HL-60 (cell line): ENCODE results near the gene OSBPL5.

Source experiments
- GABPA ChIP-seq: IDR thresholded peaks from 2 replicates; pipeline ENCODE4 v1.6.1; 2012; ENCODE audit warnings: low read depth
- POLR2AphosphoS5 ChIP-seq: IDR thresholded peaks from 2 replicates; pipeline ENCODE4 v1.6.1; 2012; ENCODE audit warnings: low read depth
- SPI1 ChIP-seq: IDR thresholded peaks from 2 replicates; pipeline ENCODE4 v1.6.1; 2012; ENCODE audit warnings: low read depth, mild to moderate bottlenecking, borderline replicate concordance
- TF ChIP-seq, protein P1 (sequence below): IDR thresholded peaks from one replicate; pipeline ENCODE4 v1.5.1; 2011; ENCODE audit warnings: low read length, control low read depth, inconsistent platforms; ENCODE audit not compliant: insufficient read depth
- TF ChIP-seq, protein P2 (sequence below): IDR thresholded peaks from 2 replicates; pipeline ENCODE4 v1.6.1; 2012; ENCODE audit warnings: low read depth; ENCODE audit not compliant: insufficient replicate concordance

DNA sequence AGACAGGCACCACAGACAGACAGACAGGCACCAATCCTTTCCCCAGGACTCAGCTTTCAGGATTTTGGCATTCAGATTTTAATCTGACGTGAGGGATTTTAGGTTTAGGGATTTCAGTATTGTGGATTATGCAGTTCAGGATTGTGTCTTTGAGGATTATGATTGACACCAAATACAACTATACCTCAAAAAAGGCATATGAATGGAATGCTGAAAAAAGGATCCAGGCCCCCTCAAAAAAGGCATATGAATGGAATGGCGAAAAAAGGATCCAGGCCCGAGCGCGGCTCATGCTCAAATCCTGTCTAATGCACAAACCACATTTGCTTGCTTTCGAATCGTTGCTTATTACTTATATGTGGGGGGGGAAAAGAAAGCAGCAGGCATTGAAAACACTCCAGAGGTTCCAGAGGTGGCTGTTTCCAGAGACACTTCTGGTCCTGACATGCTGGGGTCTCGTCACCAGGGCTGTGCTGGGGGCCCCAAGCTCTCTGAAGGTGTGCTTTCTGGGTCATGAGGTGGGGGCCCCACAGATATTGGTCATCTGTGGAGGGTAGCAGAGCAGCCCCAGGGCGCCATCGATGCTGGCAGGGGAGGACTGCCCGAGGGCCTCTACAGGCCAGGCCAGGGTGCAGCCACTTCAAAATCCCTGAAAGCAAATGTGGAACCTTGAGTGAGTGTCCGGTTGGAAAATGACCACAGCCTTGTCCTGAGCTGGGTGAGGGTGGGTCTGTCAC, 16.8 kb upstream of the OSBPL5 start:
- TF ChIP-seq POLR2AphosphoS5 (no peak), GABPA (no peak), SPI1 (no peak)
- TF ChIP-seq, protein P1, sequence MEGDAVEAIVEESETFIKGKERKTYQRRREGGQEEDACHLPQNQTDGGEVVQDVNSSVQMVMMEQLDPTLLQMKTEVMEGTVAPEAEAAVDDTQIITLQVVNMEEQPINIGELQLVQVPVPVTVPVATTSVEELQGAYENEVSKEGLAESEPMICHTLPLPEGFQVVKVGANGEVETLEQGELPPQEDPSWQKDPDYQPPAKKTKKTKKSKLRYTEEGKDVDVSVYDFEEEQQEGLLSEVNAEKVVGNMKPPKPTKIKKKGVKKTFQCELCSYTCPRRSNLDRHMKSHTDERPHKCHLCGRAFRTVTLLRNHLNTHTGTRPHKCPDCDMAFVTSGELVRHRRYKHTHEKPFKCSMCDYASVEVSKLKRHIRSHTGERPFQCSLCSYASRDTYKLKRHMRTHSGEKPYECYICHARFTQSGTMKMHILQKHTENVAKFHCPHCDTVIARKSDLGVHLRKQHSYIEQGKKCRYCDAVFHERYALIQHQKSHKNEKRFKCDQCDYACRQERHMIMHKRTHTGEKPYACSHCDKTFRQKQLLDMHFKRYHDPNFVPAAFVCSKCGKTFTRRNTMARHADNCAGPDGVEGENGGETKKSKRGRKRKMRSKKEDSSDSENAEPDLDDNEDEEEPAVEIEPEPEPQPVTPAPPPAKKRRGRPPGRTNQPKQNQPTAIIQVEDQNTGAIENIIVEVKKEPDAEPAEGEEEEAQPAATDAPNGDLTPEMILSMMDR, result no peak
- TF ChIP-seq, protein P2, sequence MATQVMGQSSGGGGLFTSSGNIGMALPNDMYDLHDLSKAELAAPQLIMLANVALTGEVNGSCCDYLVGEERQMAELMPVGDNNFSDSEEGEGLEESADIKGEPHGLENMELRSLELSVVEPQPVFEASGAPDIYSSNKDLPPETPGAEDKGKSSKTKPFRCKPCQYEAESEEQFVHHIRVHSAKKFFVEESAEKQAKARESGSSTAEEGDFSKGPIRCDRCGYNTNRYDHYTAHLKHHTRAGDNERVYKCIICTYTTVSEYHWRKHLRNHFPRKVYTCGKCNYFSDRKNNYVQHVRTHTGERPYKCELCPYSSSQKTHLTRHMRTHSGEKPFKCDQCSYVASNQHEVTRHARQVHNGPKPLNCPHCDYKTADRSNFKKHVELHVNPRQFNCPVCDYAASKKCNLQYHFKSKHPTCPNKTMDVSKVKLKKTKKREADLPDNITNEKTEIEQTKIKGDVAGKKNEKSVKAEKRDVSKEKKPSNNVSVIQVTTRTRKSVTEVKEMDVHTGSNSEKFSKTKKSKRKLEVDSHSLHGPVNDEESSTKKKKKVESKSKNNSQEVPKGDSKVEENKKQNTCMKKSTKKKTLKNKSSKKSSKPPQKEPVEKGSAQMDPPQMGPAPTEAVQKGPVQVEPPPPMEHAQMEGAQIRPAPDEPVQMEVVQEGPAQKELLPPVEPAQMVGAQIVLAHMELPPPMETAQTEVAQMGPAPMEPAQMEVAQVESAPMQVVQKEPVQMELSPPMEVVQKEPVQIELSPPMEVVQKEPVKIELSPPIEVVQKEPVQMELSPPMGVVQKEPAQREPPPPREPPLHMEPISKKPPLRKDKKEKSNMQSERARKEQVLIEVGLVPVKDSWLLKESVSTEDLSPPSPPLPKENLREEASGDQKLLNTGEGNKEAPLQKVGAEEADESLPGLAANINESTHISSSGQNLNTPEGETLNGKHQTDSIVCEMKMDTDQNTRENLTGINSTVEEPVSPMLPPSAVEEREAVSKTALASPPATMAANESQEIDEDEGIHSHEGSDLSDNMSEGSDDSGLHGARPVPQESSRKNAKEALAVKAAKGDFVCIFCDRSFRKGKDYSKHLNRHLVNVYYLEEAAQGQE, result no peak
